Measurements from ENCODE around the gene TMEM108.

TMEM108 gene

DNA sequence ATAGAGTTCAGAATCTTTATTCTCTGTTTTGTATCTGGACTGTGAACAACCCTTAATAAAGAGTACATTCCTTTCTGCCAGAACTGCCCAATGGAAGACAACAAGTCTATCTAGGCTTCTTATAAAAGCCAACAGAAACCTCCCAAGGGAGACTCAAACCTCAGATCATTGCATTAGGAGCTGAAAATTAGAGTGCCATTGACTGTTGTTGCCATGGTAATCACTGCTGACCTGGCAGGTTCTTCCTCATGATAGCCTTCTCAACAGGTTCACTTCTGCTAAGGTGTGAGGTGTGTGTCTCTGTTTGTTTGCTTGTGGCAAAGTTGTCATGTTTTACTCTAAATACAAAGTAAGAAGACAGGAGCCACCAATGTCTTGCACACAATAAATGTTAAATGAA is 79.2 kb downstream of the TMEM108 start:
- DNase-seq (ENCODE audit: low read depth, low spot score): no peak

DNA sequence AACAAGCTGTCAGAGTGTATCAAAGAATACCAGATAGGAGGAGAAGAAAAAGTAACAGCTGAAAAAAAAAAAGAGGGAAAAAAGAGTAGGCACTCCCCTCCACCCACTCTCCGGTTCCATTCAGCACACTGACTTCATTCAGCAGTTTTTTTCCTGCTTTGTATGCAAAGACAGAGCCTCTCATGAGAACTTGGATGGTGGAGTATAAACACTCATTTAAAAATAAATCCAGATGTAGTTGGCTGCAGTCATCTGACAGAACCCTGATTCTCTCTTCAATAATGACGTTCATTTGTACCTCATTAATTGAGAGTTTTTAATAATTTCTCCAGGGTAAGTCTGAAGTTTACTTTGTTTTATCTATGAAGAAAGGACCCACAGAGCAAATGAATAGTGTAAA is 81.0 kb downstream of the TMEM108 start:
- no peak for DNase-seq (ENCODE audit: low read depth, low spot score)

DNA sequence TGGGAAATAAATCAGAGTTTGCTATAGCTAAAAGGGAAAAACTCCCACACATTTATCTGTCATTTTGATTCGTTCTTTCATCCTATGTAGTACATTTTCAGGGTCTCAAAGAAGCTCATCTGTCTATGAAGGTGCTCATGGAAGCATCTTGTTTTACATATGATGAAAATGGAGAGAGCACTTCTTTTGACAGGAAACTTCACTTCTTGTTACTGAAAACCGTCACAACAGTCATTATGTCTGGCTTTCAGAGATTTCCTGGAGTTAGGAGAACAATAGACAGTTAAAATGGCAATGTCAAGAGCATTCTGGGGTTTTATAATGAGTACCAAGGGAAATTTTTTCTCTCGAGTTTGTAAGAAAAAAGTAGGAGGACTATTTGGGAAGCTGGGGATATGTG is 83.3 kb downstream of the TMEM108 start:
- DNase-seq (ENCODE audit: low read depth, low spot score): no peak

DNA sequence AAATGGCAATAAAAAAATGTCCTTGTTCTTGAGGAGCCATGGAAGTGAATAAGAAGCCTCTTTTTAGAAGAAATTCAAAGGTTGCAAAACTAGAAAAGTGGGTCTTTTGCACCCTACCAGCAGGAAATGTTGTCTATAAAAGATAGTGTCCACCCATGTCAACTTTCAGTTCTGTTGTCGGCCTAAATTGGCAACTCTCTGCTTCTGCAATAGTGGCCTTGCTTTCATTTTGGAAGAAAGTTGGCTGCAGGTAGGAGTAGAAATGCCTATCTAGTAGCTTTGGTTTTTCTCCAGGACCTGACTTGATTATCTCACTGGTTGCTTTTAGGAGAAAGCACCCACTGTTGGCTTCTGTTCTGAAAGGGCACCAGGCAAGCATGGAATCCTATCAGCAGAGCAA is 85.4 kb downstream of the TMEM108 start:
- DNase-seq (ENCODE audit: low read depth, low spot score): no peak

DNA sequence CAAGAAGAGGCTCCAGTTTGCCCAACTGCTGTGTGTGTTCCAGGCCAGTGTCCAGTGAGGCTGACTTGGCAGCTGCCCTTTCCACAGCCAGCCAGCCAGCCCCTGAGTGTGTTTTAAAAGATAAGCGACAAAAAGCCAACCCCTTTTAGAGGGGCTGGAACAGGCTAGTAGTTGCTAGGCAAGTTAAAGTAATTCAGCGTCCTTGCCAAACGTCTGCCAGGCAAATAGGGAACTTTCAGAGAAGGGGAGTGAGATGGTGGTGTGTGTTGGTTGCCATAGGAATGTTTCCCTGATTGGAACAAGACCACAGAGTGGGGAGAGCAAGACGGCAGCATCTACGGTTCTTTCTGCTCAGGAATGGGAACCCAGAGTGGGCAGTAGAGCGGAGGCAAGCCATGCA is 86.3 kb downstream of the TMEM108 start:
- no peak for DNase-seq (ENCODE audit: low read depth, low spot score)

DNA sequence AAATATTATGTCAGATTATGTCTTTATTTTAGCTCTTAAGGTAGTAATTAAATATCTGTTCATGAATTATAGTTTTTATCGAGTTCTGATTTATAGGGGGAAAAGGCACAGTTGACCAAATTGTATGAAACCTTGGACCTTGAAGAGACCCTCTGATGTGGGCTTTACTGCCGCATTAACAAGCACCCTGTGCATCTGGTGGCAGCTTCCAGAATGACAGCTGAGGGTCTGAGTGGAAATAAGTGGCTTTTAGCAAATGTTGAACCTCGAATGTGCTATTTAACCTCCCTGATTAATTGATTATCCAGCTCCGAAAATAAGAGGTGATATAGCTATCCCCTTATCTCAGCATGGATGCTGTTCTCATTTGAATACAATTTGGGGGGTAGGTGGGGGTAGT is 87.0 kb downstream of the TMEM108 start:
- DNase-seq (ENCODE audit: low read depth, low spot score): no peak

DNA sequence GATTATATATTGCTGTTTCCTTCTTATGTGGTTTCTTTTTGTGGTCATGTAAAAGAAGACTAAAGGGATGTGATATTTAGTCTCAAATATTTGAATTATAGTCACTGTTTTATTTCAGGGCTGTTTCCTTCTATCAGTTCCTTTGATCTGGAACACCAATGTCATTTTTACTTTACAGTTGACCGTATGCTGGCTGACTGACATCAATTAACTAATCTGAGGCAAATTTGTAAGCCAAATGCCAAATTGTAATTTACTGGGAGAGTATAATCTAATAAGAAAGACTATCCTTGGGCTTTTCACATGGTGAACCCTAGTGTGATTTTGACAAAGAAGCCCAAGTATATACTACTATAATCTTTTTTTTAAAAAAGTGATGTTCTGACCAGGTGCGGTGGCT is 87.6 kb downstream of the TMEM108 start:
- DNase-seq (ENCODE audit: low read depth, low spot score): no peak

DNA sequence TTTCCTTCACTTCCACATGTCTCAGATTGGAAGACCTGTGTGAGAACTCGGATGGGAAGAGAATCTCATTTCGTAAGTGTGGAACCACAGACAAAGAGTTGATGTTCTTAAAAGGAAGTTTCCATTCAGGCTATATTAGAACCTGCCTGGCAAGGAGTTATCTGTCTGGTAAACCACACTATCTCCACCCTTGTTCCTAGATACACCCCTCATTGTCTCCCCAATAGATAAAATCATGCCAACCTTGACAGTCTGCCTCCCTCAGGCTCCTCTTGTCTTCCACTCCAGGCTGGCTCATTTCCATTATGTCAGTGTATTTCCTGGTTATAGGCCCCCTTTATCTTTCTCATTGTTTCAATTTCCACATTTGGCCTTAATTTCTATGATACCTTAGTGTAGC is 89.2 kb downstream of the TMEM108 start:
- no peak for DNase-seq (ENCODE audit: low read depth, low spot score)

DNA sequence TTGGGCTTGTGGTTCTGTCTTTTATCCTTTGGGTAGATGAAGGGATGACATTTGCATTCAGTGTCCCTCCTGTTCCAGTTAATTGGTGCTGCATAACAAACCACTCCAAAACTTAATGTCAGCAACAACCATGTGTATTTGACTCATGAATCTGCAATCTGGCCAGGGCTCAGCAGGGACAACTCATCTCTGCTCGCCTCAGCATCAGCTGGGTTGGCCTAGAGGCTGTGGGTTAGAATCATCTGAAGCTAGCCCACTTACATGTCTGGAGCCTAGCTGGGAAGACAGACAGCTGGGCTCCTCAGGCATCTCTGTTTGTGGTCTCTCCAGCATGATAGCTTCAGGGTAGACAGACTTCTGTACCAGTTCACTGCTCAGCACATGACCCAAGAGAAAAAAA is 92.0 kb downstream of the TMEM108 start:
- DNase-seq (ENCODE audit: low read depth, low spot score): no peak

DNA sequence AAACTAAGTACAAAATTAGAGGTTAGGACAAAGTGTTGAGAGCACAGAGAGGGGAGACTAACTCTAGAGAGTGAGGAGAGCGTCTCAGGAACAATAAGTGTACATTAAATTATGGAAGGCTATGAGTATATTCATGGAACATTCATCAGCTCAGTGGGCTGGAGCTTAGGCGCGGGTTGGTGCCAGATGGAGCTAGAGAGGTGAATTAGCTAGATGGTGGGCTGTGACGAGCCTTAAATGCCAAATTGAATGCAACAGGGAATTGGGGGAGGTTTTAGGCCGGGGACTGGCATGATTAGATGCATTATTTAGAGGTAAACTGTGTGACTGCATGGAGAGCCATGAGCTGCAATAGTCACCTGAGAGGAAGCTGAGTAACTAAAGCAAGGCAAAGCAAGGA is 97.1 kb downstream of the TMEM108 start:
- DNase-seq (ENCODE audit: low read depth, low spot score): no peak

DNA sequence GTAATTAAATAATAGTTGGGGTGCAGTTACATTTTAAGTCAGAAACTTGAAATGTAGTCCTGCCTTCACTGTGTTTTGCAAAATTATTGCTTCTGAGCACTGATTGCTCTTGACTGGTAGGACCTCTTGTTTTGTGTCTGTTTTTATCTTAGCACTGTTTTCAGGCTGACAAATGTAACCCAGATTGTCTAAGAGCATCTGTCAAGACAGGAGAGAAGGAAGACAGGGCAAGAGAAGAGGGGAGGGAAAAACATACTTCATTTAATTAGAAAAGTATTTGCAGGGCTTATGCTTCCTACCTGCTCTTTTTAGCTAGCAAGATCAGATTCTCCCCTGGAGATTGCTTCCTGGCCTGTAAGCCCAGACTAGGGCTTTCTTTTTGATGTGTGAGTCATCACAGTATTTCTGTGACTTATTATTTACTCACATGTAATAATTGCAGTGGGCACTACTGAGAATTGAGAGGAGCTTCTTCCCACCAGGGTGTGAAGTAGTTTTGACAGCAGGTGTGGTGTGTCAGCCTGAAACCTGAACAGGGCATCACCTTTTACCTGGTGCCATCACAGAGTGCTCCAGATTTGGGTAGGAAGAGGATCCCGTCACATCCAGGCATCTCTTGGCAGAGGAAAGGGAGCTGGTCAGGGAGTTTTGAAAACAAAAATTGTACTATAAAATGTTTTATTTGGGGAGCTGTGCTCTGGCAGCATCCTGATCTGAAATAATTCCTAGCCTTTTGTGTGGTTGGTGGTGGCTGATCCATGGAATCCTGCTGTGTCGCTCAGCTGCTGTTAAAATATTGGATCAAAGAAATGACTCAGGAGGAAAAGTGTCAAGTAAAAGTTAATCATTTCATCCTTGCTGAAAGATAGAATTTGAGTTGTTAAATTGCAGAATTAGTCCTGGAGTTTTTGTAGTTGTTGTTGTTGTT is 98.2 kb downstream of the TMEM108 start:
- DNase-seq (ENCODE audit: low read depth, low spot score): no peak

DNA sequence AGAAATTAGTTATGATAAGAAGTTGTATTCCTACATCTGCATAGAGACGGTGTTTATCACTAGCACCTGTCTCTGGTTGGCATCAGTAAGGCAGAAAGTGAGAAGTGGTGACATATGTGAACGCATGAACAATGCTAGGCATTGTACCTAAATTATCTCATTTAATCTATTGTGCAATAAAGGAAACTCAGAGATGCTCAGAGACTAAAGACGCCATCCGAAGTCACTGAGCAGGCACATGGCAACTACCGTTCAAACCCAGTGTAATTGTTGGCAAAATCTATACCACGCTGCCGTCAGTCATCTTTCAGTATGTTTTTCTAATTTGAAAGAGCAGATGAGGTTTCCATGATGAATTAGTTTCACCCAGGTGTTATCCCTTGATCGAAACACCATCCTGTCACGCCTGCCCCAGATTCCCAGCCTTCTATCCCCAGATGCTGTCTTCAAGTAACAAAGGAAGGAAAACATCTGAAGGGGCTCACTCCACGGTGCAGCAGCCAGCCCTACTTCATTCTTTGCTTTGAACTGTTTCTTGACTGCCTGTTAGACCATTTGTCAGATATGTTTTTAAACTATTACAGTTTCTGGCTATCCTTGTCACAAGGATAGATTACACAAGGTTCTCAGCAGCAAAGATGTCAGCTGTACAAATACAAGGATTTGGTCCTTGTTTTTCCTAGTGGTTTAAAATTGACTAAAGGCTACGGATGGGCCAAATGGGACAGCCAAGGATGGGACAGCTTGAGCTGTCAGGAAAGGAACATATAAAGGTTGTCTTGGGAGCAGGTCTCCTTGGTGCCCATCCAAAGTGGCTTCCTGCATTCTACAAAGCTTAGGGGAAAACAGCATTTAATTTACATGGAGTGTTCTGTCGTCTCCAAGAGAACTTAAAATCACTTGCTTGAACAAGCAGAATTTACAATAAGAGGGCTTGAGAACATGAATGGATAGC is 99.1 kb downstream of the TMEM108 start:
- no peak for DNase-seq (ENCODE audit: low read depth, low spot score)

DNA sequence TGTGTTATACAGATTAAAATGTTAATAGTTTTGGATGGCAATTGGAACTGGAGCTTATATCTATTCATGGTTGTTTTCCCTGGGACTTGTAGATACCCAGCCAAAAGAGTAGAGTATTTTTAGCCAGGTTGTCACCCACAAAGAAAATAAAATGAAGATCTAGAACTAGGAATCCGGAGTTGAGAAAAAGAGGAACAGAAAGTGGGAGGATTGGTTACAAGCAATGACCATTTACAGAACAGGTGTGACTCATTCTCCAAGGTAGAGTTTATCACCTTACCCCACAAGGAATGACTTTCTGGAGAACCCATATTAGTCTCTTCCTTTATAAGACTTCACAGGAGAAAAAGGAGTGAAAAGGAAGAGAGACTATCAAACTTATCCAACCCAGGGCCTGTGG is 99.8 kb downstream of the TMEM108 start:
- DNase-seq (ENCODE audit: low read depth, low spot score): no peak

DNA sequence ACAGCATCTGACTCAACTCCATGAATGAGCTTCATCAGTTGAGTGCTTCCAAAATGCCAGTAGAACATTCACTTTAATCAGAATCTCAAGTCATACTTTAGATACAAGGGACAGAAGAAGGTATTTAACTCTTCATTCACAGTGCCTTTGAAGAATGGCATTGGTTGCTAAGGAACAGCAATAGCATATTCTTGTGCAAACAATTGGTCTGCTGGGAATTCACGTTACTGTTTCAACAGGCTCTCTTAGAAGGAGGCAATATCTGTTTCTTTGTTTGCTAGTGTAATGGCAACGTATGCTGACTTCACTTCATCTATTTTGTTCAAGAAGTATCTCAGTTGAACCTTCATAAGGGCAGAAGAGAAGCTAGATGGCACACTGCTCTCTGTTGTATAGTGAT is 113.9 kb downstream of the TMEM108 start:
- DNase-seq (ENCODE audit: low read depth, low spot score): no peak

DNA sequence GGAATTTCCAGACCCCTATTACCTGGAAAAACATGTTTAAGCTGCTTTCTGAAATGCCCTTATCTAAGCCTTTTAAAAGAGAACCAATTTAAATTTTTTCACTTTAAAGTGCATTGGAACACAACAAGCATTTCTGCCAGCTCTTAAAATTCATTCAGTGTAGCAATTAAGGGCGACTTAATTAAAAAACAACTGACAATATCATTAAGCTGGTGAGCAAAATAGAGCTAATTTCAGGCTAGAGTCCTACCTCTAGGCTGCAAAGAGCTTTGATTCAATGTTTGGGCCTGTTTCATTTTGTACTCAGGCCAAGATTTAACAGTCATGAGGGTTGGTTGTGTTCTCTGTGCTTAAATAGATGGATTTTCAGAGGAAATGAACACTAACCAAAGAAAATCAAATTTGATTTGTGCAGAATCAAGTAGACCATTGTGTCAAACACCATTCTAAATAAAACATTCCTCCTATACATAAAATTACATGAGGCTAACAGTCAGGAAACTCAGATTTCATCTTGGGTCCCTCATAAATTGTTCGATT is 114.6 kb downstream of the TMEM108 start:
- DNase-seq (ENCODE audit: low read depth, low spot score): no peak

DNA sequence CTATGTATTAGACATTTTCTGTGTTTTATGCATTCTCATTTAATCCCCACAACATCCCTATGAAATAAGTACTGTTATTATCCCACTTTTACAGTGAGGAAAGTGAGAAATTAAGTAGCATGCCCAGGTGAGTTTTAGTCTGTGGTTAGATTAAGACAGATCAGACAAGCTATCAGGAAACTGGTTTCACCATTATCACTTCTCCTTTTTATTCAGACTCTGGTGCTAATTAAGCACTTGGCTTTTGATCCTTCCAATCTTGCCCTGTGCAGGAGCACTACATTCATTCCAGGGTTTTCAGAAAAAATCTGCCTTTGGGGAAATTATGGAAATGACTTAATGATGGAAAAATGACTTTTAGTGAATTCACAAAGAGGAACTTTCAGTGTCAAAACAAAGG is 115.2 kb downstream of the TMEM108 start:
- DNase-seq (ENCODE audit: low read depth, low spot score): no peak

DNA sequence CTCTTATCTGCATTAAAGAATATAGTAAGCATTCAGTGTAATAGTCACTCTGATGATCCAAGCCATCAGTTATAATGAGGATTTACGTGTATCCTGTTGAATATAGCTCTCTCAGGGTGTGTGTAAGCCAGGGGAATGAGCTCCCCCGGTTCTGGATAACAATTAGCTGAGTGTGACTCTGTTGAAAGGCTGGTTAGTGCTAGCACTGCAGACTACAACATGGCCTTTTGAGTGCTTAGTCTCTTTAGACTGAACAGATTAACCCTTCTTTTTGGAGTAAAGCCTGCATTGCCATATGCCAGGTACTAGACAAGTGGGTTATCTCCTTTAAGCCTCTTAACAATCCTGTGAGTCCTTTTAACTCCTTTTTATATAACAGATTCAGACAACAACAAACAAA is 119.5 kb downstream of the TMEM108 start:
- DNase-seq (ENCODE audit: low read depth, low spot score): no peak

DNA sequence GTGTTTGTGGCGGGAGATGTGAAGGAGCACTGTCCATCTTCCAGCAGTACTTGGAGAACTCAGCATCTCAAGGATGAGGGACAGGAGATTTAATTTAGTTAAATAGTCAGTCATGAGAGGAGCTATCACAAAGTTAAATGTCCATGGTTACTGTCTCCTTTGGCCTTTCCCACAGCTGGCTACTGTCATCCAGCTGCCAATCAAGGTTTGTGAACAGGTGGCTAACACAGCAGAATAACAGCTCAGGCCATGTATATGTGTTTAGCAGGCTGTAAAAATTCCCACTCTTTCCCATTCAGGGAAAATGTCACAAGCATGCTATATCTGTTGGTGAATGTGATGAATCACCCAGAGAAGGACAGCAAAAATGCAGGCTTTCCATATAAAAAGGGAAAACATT is 120.5 kb downstream of the TMEM108 start:
- DNase-seq (ENCODE audit: low read depth, low spot score): no peak

DNA sequence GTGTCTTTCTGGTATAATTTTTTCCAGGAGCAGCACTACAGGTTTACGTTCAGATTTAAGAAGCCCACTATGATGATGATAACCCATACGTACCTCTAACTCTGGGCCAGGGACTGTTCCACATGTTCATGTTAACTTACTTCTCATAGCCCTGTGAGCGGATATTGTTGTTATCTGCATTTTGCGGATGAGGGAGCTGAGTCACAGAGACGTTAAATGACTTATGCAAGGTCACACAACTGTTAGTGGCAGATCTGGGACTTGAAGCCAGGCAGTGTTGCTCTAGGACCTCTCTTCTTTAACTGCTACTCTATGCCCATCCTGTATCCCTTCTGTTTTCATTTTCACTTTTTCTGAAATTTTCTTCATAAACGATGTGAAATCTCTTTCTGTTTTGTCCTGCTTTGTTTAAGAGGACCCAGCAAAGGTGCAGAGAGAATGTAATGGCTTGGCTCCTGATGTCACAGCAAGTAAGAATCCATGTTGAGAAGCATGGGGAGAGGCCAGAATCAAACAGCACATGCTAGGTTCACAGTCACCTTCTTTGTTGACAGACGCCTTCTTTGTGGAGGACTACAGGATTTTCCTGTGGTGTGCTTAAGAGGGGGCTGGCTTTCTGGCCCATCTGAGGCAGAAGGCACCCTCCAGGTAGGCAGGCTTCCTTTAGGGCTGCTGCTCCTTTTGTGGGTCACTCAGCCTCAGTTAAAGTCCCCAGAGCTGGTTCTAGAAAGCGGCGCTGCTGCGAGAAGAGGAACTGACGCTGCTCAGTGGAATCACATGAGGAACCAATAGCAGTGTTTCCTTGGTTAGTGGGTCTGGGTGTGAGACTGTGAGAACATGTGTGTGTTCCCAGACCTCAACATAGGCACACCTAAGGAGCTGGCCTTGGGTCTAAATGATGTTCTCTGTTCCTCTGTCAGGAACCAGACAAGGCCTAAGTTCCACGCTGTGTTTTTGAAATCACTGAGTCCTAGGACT is 121.6 kb downstream of the TMEM108 start:
- DNase-seq (ENCODE audit: low read depth, low spot score): no peak

DNA sequence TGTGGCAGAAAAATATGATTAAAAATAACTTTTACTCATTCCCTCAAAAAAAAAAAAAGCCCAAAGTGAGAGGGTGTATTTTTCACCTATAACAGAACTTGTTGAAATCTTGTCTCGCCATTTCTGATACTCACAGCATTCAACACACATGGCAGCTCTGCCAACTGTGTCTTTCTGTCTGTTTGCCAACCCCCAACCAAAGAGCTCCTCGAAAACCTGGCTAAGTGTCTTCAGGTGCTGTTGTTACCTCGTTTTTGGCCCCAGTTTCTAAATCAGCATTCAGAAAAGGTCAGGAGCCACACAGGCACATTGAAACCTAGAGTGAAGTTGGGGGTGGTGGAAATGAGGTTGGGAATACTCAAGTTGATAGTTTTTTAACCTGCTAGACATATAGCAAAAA is 123.5 kb downstream of the TMEM108 start:
- DNase-seq (ENCODE audit: low read depth, low spot score): no peak

DNA sequence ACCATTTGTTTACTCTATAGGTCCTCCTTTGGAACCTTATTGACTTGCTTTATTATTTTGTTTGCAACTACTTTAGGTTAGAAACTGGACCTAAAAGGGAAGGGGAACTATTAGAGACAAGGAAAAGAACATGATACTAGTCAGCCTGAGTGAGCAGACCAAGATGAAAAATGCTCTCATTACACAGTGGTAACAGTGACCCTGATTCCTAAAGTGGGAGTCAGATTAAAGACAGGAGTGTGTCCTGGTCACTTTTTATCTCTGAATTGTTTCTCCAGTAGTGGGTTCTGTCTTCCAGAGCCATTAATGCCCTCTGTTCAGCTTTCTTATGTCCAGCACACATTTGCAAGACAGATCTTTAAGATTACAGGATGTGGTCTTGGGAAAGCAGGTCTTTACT is 124.1 kb downstream of the TMEM108 start:
- no peak for DNase-seq (ENCODE audit: low read depth, low spot score)
